ENCODE data around the gene CCNY. TPM values are rescaled to one million over a fixed set of nuclear protein-coding genes. Genes with fewer than 3 reads are reported as not detected.

Gene CCNY
- total RNA-seq, 1 donor: 35.0 TPM

DNA sequence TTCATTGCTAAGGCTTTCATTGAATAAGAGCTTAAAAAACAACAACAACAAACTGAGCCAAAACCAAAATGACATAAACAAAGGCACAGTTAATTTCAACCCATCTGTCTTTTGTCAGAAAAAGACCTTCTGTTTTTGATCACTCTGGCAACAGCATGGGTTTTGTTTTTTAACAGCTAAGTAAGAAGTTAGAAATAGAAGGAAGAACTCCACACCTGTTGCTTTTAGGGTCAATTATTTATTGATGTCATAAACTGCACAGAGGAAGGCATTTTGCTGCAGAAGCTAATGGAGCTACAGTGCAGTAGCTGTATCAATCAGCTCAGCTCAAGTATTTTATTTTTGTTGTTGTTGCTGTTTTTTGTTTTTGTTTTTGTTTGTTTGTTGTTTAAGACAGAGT lies 252.5 kb downstream of the CCNY start:
- peak; percentile 27 for DNase-seq (ENCODE audit: low read depth)
- TF ChIP-seq, protein P1, sequence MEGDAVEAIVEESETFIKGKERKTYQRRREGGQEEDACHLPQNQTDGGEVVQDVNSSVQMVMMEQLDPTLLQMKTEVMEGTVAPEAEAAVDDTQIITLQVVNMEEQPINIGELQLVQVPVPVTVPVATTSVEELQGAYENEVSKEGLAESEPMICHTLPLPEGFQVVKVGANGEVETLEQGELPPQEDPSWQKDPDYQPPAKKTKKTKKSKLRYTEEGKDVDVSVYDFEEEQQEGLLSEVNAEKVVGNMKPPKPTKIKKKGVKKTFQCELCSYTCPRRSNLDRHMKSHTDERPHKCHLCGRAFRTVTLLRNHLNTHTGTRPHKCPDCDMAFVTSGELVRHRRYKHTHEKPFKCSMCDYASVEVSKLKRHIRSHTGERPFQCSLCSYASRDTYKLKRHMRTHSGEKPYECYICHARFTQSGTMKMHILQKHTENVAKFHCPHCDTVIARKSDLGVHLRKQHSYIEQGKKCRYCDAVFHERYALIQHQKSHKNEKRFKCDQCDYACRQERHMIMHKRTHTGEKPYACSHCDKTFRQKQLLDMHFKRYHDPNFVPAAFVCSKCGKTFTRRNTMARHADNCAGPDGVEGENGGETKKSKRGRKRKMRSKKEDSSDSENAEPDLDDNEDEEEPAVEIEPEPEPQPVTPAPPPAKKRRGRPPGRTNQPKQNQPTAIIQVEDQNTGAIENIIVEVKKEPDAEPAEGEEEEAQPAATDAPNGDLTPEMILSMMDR (IDR thresholded peaks at IDR 0.05; ENCODE audit: insufficient read depth, low read depth, low read length): no peak
- no peak overlapping the region for H3K4me3 ChIP-seq (ENCODE audit: low read depth, low read length)

DNA sequence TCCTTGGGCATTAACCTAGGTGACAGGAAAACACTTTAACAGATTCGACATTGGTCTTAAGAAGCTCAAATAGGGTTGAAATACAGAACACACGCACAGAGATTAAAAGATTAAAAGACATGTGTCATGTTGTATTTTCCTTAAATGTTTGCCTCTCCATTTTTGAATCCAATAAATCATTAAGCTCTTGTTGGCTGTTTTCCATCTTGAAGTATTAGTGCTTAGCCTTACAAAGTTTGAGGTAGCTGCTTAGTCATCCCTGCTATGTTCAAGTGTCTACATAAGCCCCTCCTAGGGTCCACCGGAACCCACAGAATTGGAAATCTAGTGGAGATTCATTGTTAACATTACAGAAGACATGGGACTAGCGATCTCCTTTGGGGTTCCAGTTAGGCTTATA lies 256.1 kb downstream of the CCNY start:
- H3K4me3 ChIP-seq (ENCODE audit: low read depth, low read length): no peak overlapping the region
- DNase-seq (ENCODE audit: low read depth): no peak
- TF ChIP-seq, protein P1 (IDR thresholded peaks at IDR 0.05; ENCODE audit: insufficient read depth, low read depth, low read length): no peak

DNA sequence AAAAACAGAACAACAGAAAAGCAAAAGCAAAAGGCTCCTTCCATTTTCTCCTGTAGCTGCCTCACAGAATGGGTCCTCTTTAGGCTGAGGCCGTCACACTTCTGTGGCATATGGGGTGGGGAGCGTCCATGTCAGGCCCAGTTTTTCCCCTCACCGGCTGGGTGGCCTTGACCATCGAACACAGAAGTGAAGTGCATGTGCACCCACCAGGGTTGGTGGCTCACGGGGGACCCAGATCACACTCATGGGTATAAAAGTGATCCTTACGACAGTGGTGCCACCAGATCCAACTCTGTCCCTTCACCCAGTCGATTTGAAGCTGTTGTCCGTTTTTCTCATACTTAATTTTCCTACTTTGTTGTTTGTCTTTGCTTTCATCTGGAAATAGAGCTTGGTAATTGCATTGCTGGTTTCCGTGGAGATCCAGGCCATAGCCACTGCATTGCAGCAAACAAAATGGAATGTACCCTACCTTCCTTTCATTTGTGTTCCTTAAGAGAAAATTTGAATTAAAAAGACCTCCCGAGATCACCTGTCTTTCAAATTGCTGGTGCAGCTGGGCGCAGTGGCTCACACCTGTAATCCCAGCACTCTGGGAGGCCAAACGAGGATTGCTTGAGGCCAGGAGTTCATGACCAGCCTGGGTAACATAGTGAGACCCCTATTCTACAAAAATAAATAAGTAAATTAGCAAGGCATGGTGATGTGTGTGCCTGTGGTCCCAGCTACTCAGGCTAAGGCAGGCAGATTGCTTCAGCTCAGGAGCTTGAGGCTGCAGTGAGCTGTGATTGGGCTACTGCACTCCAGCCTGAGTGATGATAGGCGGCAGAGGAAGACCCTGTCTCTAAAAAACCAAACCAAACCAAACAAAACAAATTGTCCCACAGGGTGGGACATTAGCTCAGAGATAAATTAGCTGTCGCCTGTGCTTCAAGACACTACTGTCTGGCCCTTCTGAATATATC lies 258.1 kb downstream of the CCNY start:
- no peak overlapping the region for H3K4me3 ChIP-seq (ENCODE audit: low read depth, low read length)
- no peak for DNase-seq (ENCODE audit: low read depth)
- TF ChIP-seq, protein P1 (IDR thresholded peaks at IDR 0.05; ENCODE audit: insufficient read depth, low read depth, low read length): no peak

DNA sequence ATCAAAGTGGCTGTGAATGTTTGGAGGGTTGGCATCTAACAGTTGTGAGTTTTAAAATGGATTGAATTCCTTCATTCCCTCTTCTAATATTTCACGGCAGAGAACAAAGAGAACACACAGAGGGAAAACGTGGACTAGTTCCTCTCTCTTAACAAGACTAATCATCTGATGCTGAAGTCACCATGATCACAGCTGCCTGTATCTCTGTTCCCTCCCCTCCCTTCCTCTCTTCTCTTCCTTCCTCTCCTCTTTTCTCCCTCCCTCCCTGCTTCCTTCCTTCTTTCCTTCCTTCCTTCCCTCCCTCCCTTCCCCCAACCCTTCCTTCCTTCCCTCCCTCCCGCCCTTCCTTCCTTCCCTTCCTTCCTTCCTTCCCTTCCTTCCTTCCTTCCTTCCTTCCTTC lies 258.8 kb downstream of the CCNY start:
- H3K4me3 ChIP-seq (ENCODE audit: low read depth, low read length): no peak overlapping the region
- TF ChIP-seq, protein P1 (IDR thresholded peaks at IDR 0.05; ENCODE audit: insufficient read depth, low read depth, low read length): no peak
- DNase-seq (ENCODE audit: low read depth): no peak

DNA sequence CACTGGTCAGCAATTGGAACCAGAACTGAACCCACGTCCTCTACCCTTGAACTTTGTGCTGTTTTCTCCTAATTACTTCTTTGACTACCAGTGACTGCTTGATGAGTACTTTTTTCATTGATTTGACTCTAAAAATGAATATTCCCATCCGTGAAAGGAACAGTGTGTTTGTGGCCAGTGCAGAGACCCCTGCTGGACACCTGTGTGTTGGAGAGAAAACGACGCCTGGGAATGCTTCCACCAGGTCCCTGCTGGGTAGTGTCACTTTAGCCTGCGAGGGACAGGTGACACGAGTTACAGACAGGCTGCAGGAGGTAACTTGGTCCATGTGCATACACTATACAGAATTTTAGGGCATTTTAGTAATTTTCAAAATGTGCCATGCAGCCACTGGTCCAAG lies 262.1 kb downstream of the CCNY start:
- DNase-seq (ENCODE audit: low read depth): peak; percentile 15
- TF ChIP-seq, protein P1 (IDR thresholded peaks at IDR 0.05; ENCODE audit: insufficient read depth, low read depth, low read length): peak; percentile 58
- no peak overlapping the region for H3K4me3 ChIP-seq (ENCODE audit: low read depth, low read length)

DNA sequence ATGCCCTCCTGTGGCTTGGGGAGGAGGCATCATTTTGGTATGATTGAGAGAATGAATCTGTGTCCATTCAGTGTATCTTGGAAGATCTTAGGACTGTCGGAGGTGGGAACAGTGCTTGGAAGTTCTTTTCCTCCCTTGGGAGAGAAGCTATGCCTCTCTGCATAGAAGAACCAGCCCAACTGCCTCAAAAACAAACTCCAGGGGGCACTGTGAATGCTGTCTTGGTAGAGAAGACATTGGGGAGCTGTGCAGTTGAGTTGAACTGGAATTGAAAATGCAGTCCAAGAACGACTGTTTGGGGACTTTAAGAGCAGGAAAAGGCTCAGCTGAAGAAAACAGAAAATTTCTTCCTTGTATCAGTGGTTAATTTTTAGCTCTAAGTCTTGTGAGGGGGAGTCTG lies 263.9 kb downstream of the CCNY start:
- TF ChIP-seq, protein P1 (IDR thresholded peaks at IDR 0.05; ENCODE audit: insufficient read depth, low read depth, low read length): peak; percentile 32

More for the DNA sequence above, 263.9 kb downstream of the CCNY start:
- peak; percentile 8 for DNase-seq (ENCODE audit: low read depth)
- no peak overlapping the region for H3K4me3 ChIP-seq (ENCODE audit: low read depth, low read length)

Measured in fibroblast of villous mesenchyme (primary cell).